GM12878 (cell line): ENCODE measurements around the gene ADCY9.

ENCODE experiments used
- CBFB ChIP-seq: IDR thresholded peaks from 2 replicates; pipeline ENCODE4 v1.6.1; 2016; ENCODE audit warnings: antibody characterized with exemption, low read depth
- CTCF ChIP-seq, 3 experiments: IDR thresholded peaks in 2 of 3; conservative IDR thresholded peaks in 1 of 3; 2 replicates each; pipeline ENCODE4 v1.5.1; 2011; ENCODE audit warnings: low read depth in 3 of 3, low read length in 3 of 3, mild to moderate bottlenecking in 3 of 3, control low read depth in 2 of 3, moderate library complexity in 2 of 3, inconsistent platforms in 1 of 3, mixed read lengths in 1 of 3; ENCODE audit not compliant: control insufficient read depth in 2 of 3, insufficient read depth in 1 of 3; ENCODE audit errors: extremely low read depth in 1 of 3
- EGR1 ChIP-seq, 2 experiments: IDR thresholded peaks; 1 replicate in 1 of 2; 2 replicates in 1 of 2; pipeline ENCODE4 v1.6.1; 2011 to 2012; ENCODE audit warnings: low read depth in 2 of 2, low read length in 2 of 2, borderline replicate concordance in 1 of 2, mild to moderate bottlenecking in 1 of 2, moderate library complexity in 1 of 2
- FOS ChIP-seq: IDR thresholded peaks from 3 replicates; pipeline ENCODE4 v1.6.1; 2011; ENCODE audit warnings: borderline replicate concordance; ENCODE audit not compliant: insufficient read length; ENCODE audit errors: extremely low read depth
- FOXM1 ChIP-seq: IDR thresholded peaks from 2 replicates; pipeline ENCODE4 v1.6.1; 2012; ENCODE audit warnings: low read depth, mild to moderate bottlenecking, inconsistent platforms, low read length, moderate library complexity

GRCh38 chr16:3974751-3975150 lies 141.5 kb downstream of the ADCY9 start:
- no peak for TF ChIP-seq CTCF (IDR thresholded peaks at IDR 0.05 in 2 of 3, conservative IDR thresholded peaks at IDR 0.05 in 1 of 3; ENCODE audit: control insufficient read depth in 2 of 3, extremely low read depth in 1 of 3, insufficient read depth in 1 of 3, low read depth in 3 of 3, low read length in 3 of 3)
- no peak for TF ChIP-seq EGR1 (IDR thresholded peaks at IDR 0.05; ENCODE audit: borderline replicate concordance in 1 of 2, low read depth in 2 of 2, low read length in 2 of 2)
- no peak for TF ChIP-seq FOXM1
- TF ChIP-seq FOS, result no peak
- no peak for TF ChIP-seq CBFB
